Smooth muscle cell (in vitro differentiated cells): ENCODE results near the gene ZFYVE27. TPM values are rescaled to one million over a fixed set of nuclear protein-coding genes. Genes with fewer than 3 reads are reported as not detected.
A peak's percentile ranks its signal among the peaks of the same experiment; 100 is the strongest.

Source experiments
- DNase-seq: peaks from one replicate; lab custom pipeline; 2025; ENCODE audit not compliant: unreplicated experiment; lab: John Stamatoyannopoulos, UW
- H2AFZ ChIP-seq: fragments of 200-600 bp; sonication (generic); 2 replicates; pipeline ENCODE4 v1.6.0; 2016; ENCODE audit warnings: antibody characterized with exemption, low read depth, mild to moderate bottlenecking
- H3F3A ChIP-seq: fragments of 200-600 bp; sonication (generic); 2 replicates; pipeline ENCODE4 v1.6.0; 2017; ENCODE audit warnings: antibody characterized with exemption, low read depth
- H3K27ac ChIP-seq: fragments of 200-600 bp; sonication (generic); 2 replicates; pipeline ENCODE4 v1.5.1; 2016; ENCODE audit warnings: low read depth, mild to moderate bottlenecking
- H3K27me3 ChIP-seq: fragments of 200-600 bp; sonication (generic); 2 replicates; pipeline ENCODE4 v1.6.1; 2016; ENCODE audit warnings: low read depth, mild to moderate bottlenecking
- H3K36me3 ChIP-seq: fragments of 200-600 bp; sonication (generic); 2 replicates; pipeline ENCODE4 v1.5.1; 2016; ENCODE audit warnings: low read depth
- H3K4me1 ChIP-seq: fragments of 200-600 bp; sonication (generic); 2 replicates; pipeline ENCODE4 v1.5.1; 2016; ENCODE audit warnings: low read depth
- H3K4me2 ChIP-seq: fragments of 200-600 bp; sonication (generic); 2 replicates; pipeline ENCODE4 v1.6.0; 2016; ENCODE audit warnings: mild to moderate bottlenecking
- H3K4me3 ChIP-seq: fragments of 200-600 bp; sonication (generic); 2 replicates; pipeline ENCODE4 v1.5.1; 2016; ENCODE audit warnings: mild to moderate bottlenecking
- H3K79me2 ChIP-seq: fragments of 200-600 bp; sonication (generic); 2 replicates; pipeline ENCODE4 v1.6.0; 2016; ENCODE audit warnings: low read depth, mild to moderate bottlenecking
- H3K9ac ChIP-seq: fragments of 200-600 bp; sonication (generic); 2 replicates; pipeline ENCODE4 v1.6.0; 2016; ENCODE audit warnings: low read depth
- H3K9me3 ChIP-seq: fragments of 200-600 bp; sonication (generic); replicated peaks from 2 replicates; pipeline ENCODE4 v1.5.1; 2016; ENCODE audit warnings: low read depth
- H4K20me1 ChIP-seq: fragments of 200-600 bp; sonication (generic); 2 replicates; pipeline ENCODE4 v1.6.0; 2016; ENCODE audit warnings: low read depth
- WGBS: methylation state at CpG from one replicate; pipeline ENCODE4 v1.1.7; 2016; ENCODE audit warnings: low lambda C conversion rate; 5-methylcytosine and 5-hydroxymethylcytosine counted together
- polyA plus RNA-seq: library from polyadenylated mRNA; unstranded; fragments of >200 nt; fragmentation: Nextera tagmentation; extraction: Ambion mirVana; gene quantifications from 2 replicates; pipeline ENCODE4 v1.2.1, GENCODE V29; 2016
- total RNA-seq: library from RNA; depleted of rRNA; stranded (reverse); fragments of >200 nt; gene quantifications from 2 replicates; pipeline ENCODE4 v1.2.3, GENCODE V29; 2014
- TF ChIP-seq, protein P1 (sequence below): fragments of 200-600 bp; sonication (generic); IDR thresholded peaks from 2 replicates; pipeline ENCODE4 v1.5.1; 2017; ENCODE audit warnings: borderline replicate concordance, mild to moderate bottlenecking, antibody characterized with exemption; ENCODE audit not compliant: insufficient read depth, poor library complexity, severe bottlenecking

Gene ZFYVE27
- total and polyA plus RNA-seq, 2 experiments from 2014 or later, result 7.0 to 11.4 TPM

DNA sequence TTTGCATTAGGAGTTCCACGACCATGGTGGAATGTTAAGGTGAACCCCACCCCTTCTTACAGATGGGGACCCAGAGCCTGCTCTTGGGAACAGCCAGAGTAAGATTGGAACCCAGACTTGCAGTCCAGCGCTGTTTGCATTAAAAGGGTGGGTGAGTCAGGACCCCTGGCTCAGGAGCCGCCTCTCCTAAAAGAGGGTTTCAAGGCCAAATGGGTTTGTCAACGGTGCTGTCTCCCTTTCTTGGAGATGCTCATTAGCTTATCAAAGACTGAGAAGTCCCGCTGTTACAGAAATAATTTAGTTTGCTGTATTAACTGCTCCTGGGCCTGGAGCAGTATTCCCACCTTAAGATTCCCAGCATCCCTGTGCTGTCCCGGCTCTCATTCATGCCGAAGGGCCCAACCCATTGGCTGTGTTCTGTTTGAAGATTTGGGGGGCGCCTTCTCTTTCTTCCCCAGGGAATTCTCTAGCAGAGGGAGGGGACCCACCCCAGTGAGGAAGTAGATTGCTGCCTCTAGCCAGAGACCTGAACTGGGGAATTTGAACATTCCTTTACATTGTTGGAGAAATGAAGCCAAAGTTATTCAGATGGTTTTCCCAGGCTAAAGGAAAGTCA, 21.6 kb upstream of the ZFYVE27 start:
- Histone ChIP-seq H3K9me3 (no peaks in the 10 kb centered on the region), H3K79me2 (peaks cover 16% of the 10 kb centered on the region), H2AFZ (no peak overlapping the region), H3K36me3 (no peaks in the 10 kb centered on the region), H3F3A (no peaks in the 10 kb centered on the region), H3K4me1 (peaks cover 38% of the 10 kb centered on the region), H4K20me1 (peaks cover 28% of the 10 kb centered on the region), H3K4me3 (peak overlapping the region; percentile 79), H3K27ac (peak overlapping the region; percentile 98), H3K4me2 (peak overlapping the region; percentile 87), H3K27me3 (no peaks in the 10 kb centered on the region), H3K9ac (peak overlapping the region; percentile 94)
- TF ChIP-seq, protein P1, sequence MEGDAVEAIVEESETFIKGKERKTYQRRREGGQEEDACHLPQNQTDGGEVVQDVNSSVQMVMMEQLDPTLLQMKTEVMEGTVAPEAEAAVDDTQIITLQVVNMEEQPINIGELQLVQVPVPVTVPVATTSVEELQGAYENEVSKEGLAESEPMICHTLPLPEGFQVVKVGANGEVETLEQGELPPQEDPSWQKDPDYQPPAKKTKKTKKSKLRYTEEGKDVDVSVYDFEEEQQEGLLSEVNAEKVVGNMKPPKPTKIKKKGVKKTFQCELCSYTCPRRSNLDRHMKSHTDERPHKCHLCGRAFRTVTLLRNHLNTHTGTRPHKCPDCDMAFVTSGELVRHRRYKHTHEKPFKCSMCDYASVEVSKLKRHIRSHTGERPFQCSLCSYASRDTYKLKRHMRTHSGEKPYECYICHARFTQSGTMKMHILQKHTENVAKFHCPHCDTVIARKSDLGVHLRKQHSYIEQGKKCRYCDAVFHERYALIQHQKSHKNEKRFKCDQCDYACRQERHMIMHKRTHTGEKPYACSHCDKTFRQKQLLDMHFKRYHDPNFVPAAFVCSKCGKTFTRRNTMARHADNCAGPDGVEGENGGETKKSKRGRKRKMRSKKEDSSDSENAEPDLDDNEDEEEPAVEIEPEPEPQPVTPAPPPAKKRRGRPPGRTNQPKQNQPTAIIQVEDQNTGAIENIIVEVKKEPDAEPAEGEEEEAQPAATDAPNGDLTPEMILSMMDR, result no peak
- no peak for DNase-seq
- 38% methylated on average over 8 of the region's 8 CpGs for WGBS

DNA sequence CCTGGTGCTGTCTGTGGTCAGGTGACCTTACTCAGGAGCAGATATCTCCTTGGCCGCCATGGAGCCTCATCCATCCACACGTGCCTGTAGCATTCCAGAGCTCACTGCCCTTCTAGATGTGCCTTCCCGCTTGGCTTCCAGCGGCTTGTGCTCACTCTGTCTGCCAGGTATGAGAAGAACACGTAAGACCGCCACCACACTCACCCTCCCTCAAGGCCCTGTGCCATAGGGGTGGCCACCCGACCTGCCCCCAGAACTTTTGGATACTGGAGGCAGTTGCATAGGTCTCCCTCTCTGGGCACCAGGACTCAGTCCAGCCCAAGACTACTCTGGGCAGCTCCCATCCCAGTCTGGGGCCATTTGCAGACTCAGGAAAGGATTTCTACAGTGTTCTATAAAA, 19.3 kb upstream of the ZFYVE27 start:
- TF ChIP-seq, protein P1, result no peak
- WGBS, result 96% methylated on average over 7 of the region's 7 CpGs
- no peak overlapping the region for H3K27ac ChIP-seq

DNA sequence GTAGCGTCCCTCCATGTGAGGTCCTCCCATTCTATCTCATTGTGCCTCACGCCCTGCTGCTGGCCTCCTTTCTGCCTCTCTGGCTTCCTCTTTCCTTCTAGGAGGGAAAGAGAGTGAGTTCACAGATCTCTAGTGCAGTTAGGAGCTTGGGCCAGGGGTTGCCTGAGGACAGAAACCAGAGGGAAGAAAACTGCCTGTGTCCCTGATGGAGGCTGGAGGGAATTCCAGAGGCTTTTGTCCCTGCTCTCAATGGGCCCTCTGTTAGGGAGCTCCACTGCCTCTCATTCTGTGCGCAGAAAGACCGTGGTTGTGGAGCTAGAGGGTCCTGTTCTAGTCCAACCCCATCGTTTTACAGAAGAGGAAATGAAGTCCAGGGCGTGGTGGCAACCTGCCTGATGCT, 18.8 kb upstream of the ZFYVE27 start:
- no peaks in the 10 kb centered on the region for H3K27me3 ChIP-seq
- no peak overlapping the region for H2AFZ ChIP-seq
- peaks cover 28% of the 10 kb centered on the region for H4K20me1 ChIP-seq
- H3K4me3 ChIP-seq, result no peak overlapping the region
- peaks cover 16% of the 10 kb centered on the region for H3K79me2 ChIP-seq
- no peaks in the 10 kb centered on the region for H3K9me3 ChIP-seq
- no peak overlapping the region for H3K27ac ChIP-seq
- TF ChIP-seq, protein P1, result no peak
- no peaks in the 10 kb centered on the region for H3F3A ChIP-seq
- no peak overlapping the region for H3K4me2 ChIP-seq
- peaks cover 33% of the 10 kb centered on the region for H3K4me1 ChIP-seq
- no peak overlapping the region for H3K9ac ChIP-seq
- no peaks in the 10 kb centered on the region for H3K36me3 ChIP-seq
- 94% methylated on average over 6 of the region's 6 CpGs for WGBS
- no peak for DNase-seq

More for the DNA sequence above, 19.3 kb upstream of the ZFYVE27 start:
- H3K4me1 ChIP-seq, result peaks cover 38% of the 10 kb centered on the region
- peaks cover 28% of the 10 kb centered on the region for H4K20me1 ChIP-seq
- no peak for DNase-seq
- H3K4me3 ChIP-seq, result no peak overlapping the region
- H3K9ac ChIP-seq, result no peak overlapping the region
- peaks cover 16% of the 10 kb centered on the region for H3K79me2 ChIP-seq
- H3K27me3 ChIP-seq, result no peaks in the 10 kb centered on the region
- H3K36me3 ChIP-seq, result no peaks in the 10 kb centered on the region
- H2AFZ ChIP-seq, result no peak overlapping the region
- no peak overlapping the region for H3K4me2 ChIP-seq
- no peaks in the 10 kb centered on the region for H3F3A ChIP-seq
- H3K9me3 ChIP-seq, result no peaks in the 10 kb centered on the region

DNA sequence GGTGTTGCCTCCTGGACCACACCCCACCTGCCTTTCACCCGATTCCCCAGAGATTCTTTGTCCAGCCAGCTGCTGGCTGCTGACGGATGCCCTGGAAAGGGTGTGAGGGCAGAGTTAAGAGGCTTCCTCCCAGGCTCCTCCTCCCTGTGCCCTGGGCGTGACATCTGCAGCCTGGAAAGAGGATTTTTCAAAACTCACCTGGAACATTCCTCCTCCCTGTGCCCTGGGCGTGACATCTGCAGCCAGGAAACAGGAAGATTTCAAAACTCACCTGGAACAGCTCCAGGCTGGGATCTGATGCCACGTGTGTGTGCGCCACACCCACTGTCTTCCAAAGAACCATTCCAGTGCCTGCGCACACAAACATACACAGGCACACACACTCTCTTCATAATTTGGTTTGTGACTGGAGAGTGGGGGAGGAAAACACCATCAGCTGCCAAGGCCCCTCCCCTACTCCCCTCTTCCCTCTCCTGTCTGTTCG, 18.2 kb upstream of the ZFYVE27 start:
- Histone ChIP-seq H3K36me3 (no peaks in the 10 kb centered on the region), H2AFZ (no peak overlapping the region), H3K9me3 (no peaks in the 10 kb centered on the region), H3K4me3 (no peak overlapping the region), H3K27ac (no peak overlapping the region), H3K4me1 (peaks cover 30% of the 10 kb centered on the region), H3F3A (no peaks in the 10 kb centered on the region), H3K79me2 (peaks cover 16% of the 10 kb centered on the region), H3K27me3 (no peaks in the 10 kb centered on the region), H3K4me2 (no peak overlapping the region), H4K20me1 (peaks cover 28% of the 10 kb centered on the region), H3K9ac (no peak overlapping the region)
- no peak for DNase-seq
- TF ChIP-seq, protein P1, result no peak
- WGBS, result 77% methylated on average over 8 of the region's 8 CpGs
